ENCODE results near the gene CBFA2T3. TPM values are rescaled to one million over a fixed set of nuclear protein-coding genes. Genes with fewer than 3 reads are reported as not detected.

The CBFA2T3 gene
- total RNA-seq, 4 donors from 2014 or later = 1.4 to 5.8 (median 1.5) TPM

DNA sequence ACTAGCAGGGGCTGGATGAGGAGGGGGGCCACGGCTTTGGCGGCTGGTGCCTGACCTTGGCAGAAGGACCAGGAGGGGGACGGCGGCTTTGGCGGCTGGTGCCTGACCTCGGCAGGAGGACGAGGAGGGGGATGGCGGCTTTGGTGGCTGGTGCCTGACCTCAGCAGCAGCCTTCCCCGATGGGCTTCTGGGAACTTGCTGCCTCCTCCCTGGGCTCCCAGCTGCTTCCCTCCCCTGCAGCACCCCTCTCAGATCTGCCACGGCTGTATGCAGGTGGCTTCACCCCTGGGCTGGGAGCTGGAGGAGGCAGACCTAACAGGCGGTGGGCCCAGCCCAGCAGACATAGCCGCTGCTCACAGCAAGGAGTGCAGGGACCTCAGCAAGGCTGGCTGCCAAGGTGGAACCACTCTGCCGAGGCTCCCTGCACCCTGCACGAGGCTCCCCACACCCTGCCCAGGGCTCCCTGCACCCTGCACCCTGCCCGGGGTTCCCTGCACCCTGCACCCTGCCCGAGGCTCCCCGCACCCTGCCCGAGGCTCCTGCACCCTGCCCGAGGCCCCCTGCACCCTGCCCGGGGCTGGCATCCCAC lies 38.4 kb upstream of the CBFA2T3 start:
- ATAC-seq = no peak
- TF ChIP-seq EP300 (IDR thresholded peaks at IDR 0.05) (no peak), POLR2AphosphoS5 (IDR thresholded peaks at IDR 0.05) (no peak), POLR2A (IDR thresholded peaks at IDR 0.05) (no peak)
- TF ChIP-seq, protein P1, sequence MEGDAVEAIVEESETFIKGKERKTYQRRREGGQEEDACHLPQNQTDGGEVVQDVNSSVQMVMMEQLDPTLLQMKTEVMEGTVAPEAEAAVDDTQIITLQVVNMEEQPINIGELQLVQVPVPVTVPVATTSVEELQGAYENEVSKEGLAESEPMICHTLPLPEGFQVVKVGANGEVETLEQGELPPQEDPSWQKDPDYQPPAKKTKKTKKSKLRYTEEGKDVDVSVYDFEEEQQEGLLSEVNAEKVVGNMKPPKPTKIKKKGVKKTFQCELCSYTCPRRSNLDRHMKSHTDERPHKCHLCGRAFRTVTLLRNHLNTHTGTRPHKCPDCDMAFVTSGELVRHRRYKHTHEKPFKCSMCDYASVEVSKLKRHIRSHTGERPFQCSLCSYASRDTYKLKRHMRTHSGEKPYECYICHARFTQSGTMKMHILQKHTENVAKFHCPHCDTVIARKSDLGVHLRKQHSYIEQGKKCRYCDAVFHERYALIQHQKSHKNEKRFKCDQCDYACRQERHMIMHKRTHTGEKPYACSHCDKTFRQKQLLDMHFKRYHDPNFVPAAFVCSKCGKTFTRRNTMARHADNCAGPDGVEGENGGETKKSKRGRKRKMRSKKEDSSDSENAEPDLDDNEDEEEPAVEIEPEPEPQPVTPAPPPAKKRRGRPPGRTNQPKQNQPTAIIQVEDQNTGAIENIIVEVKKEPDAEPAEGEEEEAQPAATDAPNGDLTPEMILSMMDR (IDR thresholded peaks at IDR 0.05) = no peak
- no peak overlapping the region for H3K27ac ChIP-seq
- WGBS, 2 donors (ENCODE audit: low coverage in 1 of 2) = 73% methylated on average over 3 of the region's 20 CpGs; no CpG with 5 or more reads in 1 of the 2 donors
- H3K4me1 ChIP-seq = no peaks in the 10 kb centered on the region
- peaks cover 88% of the 10 kb centered on the region for H3K27me3 ChIP-seq
- no peak overlapping the region for H3K4me3 ChIP-seq
- H3K9me3 ChIP-seq = no peaks in the 10 kb centered on the region
- no peaks in the 10 kb centered on the region for H3K36me3 ChIP-seq

DNA sequence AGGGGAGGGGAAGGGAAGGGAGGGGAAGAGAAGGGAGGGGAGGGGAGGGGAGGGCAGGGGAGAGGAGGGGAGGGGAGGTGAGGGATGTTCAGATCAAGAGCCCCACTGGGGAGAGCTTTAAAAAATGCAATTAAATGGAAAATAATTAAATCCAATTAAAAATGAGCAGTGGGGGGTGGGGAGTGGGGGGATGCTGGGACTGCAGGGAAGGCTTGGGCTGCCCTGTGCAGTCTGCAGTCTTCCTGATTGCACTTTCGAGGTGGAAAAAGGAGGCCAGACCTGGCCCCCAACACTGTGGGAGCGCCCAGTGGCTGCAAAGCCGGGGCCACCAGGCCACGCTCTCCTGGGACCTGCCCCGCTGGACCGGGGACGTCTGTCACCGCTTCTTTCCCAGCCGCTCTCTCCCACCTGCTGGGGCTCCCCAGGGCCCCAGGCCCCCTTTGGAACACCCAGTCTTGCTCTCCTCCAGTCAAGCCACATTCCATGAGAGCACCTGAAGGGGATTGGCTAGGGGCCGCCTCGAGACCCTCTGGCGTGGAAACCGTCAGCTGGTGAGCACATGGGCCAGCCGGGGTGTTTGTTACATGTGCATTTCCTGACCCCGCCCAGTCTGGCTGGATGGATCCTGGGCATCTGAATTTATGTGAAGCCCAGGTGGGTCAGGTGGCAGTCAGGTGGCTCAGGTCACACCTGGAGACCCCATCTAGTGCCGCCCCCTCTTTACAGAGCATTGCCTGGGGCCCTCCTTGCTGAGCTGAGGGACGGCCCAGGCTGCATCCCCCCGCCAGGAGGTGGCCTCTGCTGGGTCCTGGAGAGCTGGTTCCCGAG lies 37.6 kb upstream of the CBFA2T3 start:
- Histone ChIP-seq H3K27me3 (peaks cover 88% of the 10 kb centered on the region), H3K27ac (no peak overlapping the region), H3K4me1 (no peaks in the 10 kb centered on the region), H3K9me3 (no peaks in the 10 kb centered on the region), H3K4me3 (no peak overlapping the region), H3K36me3 (no peaks in the 10 kb centered on the region)
- TF ChIP-seq, protein P1 (IDR thresholded peaks at IDR 0.05) = no peak
- TF ChIP-seq POLR2AphosphoS5 (IDR thresholded peaks at IDR 0.05) (no peak), EP300 (IDR thresholded peaks at IDR 0.05) (no peak)
- WGBS, 2 donors (ENCODE audit: low coverage in 1 of 2) = 56% methylated on average over 3 of the region's 19 CpGs; no CpG with 5 or more reads in 1 of the 2 donors
- ATAC-seq = no peak

DNA sequence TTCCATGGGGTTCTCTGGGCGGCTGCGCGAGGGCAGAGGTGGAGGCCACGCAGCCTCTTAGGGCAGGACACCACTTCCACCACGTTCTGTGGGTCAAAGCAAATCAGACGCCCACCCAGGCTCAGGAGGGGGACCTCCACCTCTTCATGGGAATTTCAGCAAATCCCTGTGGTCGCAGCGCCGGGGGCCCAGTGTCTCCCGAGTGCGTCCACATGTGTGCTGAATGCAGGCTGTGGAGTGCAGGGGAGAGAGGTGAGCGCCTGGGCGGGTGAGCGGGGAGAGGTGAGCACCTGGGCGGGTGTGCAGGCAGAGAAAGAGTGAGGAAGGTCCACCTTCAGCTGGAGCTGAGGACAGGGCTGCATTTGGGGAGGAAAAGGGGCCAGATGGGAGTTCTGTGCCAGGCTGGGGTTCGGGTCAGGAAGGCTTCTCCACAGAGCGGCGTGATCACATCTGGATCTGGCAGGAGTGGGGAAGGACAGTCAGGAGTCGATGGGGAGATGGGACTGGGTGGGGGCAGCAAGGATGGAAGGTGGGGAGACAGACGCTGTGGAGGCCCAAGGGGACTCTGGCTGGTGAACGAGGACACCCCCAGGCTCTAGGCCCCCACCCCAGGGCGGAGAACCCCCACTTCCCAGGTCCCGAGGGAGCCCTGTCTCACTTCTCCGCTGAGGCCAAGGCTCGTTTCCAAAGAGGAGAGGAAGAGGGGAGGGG lies 36.8 kb upstream of the CBFA2T3 start:
- ATAC-seq = no peak
- Histone ChIP-seq H3K4me1 (no peaks in the 10 kb centered on the region), H3K27me3 (peaks cover 88% of the 10 kb centered on the region), H3K9me3 (no peaks in the 10 kb centered on the region), H3K27ac (no peak overlapping the region), H3K36me3 (no peaks in the 10 kb centered on the region), H3K4me3 (no peak overlapping the region)
- TF ChIP-seq POLR2AphosphoS5 (IDR thresholded peaks at IDR 0.05) = no peak
- TF ChIP-seq, protein P1 (IDR thresholded peaks at IDR 0.05) = no peak
- no peak for TF ChIP-seq EP300 (IDR thresholded peaks at IDR 0.05)
- no peak for TF ChIP-seq POLR2A (IDR thresholded peaks at IDR 0.05)
- 45 to 68% methylated on average over 5 to 15 of the region's 25 CpGs for WGBS, 2 donors (ENCODE audit: low coverage in 1 of 2)

DNA sequence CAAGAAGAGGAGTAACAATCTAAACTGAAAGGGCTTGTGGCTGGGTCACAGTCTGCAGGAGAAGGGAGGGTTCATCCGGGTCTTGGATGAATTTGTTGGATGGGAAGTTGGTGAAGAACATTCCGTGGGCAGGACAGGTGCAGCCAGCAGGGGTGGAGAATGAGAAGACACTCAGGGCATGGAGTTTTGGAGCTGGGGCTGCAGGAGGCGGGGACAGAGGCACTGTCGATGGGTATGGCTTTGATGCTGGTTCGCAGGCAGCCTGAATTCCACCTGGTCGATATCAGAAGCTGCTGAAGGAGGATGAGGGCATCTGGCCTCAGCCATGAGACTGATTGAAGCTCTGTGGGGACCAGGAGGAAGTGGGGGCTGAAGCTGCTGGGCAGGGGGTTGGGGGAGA lies 36.1 kb upstream of the CBFA2T3 start:
- TF ChIP-seq POLR2A (IDR thresholded peaks at IDR 0.05) = no peak
- no peak for TF ChIP-seq POLR2AphosphoS5 (IDR thresholded peaks at IDR 0.05)
- TF ChIP-seq EP300 (IDR thresholded peaks at IDR 0.05) = no peak
- TF ChIP-seq, protein P1 (IDR thresholded peaks at IDR 0.05) = no peak
- no peaks in the 10 kb centered on the region for H3K9me3 ChIP-seq
- ATAC-seq = no peak
- no peak overlapping the region for H3K27ac ChIP-seq
- no peaks in the 10 kb centered on the region for H3K36me3 ChIP-seq
- no peaks in the 10 kb centered on the region for H3K4me1 ChIP-seq
- H3K4me3 ChIP-seq = no peak overlapping the region
- 63 to 70% methylated on average over 5 to 6 of the region's 6 CpGs for whole genome bisulfite sequencing, 2 donors (ENCODE audit: low coverage in 1 of 2)
- H3K27me3 ChIP-seq = peaks cover 88% of the 10 kb centered on the region

Data from gastroesophageal sphincter (tissue), 4 donors.